Amniotic stem cell (primary cell): ENCODE results near the gene CYP24A1.

Experiments used
- DNase-seq: peaks from one replicate; lab custom pipeline; 2025; lab: John Stamatoyannopoulos, UW

The CYP24A1 gene

DNA sequence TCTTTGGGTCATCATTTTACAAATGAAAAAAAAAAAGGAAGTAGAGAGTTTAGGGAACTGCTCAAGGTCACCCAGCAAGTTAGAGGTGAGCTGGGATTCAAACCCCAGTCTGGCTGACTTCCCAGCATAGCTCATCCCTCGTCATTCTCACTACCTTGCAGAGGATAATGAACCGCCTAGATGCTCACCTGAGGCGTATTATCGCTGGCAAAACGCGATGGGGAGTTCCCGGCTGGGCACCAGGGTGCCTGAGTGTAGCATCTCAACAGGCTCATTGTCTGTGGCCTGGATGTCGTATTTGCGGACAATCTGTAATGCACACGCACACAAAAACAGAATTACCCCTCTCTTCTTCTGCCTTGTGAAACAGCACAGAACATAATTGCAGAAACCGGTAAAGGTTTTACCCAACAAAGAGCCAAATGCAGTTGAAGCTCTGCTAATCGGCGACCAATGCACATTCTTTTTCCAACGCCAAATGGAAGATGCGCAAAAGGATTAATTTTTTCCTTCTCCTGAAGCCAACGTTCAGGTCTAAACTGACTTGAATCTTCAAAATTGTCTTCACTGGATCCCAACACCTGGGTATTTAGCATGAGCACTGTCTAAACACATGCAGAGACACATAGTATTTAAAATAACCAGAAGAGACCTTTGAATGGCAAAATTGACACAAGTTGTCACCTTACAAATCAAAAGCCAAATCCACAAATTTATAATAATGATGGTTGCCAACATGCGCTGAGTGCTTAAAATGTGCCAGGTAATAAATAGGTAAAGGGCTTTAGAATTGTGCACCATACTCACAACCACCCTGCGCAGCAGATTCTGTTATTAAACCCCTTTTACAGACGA is 16.6 kb downstream of the CYP24A1 start:
- no peak for DNase-seq

DNA sequence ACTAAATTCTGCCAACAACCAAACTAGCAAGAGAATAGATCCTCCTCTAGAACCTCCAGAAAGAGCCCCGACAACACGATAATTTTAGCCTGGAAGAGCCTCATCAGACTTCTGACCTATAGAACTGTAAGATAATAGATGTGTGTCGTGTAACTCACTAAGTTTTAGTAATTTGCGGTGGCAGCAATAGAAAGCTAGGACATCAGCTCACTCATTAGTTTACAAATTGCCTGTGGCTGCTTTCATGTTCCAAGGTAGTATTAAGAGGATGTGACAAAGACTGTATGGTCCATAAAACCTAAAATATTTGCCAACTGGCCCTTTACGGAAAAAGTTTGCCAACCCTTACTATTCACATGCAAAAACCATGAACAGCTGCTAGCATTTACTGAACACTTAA is 17.3 kb downstream of the CYP24A1 start:
- no peak for DNase-seq

DNA sequence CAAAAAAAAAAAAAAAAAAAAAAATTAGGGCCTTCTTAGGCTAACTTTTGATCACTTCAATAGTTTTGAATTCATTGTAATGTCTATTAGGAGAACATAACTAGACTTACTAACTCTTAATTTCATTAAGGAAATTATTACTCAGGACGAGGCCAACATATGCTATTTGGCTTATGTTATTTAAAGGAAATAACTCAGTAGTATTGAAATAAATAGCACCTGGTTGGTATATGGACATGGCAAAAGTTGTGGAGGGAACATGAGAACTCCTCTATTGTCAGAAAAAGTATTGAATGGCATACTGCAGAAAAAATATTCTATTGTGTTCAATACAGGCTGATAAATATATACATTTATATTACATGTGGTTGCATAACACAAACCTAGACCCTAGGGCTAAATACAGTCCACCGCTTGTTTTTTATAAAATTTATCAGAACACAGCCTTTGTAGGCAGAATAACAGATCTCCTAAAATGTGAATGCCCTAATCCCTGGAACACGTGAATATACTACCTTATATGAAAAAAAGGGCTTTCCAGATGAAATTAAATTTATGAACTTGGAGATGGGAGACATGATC is 18.0 kb downstream of the CYP24A1 start:
- no peak for DNase-seq

DNA sequence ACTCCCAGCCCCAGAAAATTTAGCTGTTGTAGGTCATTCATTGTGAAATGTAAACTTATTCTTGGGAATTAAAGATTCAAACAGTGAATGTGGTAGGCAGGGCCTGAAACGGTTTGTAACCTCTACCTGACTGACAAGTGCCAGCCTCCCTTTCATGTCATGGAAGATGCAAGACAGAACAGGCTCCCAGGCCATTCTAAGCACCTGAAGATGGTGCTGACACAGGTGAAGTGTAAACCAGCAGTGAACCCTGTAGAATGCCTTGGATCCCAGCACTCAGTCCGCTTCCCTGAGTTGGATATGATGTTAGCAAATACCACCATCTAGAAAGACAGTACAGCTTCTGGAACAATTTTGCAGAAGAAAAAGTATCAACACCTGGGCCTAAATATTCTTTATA is 19.3 kb downstream of the CYP24A1 start:
- DNase-seq, result no peak

DNA sequence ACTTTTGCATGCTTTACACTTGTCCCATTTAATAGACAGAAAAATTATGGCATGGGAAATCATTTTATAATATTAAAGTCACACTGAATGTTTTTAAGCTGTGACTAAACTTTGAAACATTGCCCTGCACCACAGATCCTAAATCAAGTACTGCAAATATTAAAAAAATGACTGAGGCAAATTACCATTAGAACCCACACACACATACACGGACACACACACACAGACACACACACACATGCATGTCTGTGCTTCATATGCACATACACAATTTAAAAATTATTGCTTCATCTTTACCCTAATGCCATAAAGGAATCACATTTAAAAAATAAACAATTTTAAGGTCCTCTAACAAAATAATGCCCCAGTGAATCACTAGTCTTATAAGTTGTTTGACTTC is 19.9 kb downstream of the CYP24A1 start:
- no peak for DNase-seq

DNA sequence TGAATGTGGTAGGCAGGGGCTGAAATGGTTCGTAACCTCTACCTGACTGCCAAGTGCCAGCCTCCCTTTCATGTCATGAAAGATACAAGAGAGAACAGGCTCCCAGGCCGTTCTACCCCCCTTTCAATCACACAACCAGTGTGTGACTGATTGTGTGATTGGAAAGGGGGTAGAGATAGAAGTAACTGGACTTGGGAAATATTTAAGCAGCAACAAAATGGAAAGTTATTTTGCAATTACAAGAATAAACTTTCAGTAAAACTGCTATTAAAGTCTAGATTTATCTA is 20.8 kb downstream of the CYP24A1 start:
- no peak for DNase-seq

DNA sequence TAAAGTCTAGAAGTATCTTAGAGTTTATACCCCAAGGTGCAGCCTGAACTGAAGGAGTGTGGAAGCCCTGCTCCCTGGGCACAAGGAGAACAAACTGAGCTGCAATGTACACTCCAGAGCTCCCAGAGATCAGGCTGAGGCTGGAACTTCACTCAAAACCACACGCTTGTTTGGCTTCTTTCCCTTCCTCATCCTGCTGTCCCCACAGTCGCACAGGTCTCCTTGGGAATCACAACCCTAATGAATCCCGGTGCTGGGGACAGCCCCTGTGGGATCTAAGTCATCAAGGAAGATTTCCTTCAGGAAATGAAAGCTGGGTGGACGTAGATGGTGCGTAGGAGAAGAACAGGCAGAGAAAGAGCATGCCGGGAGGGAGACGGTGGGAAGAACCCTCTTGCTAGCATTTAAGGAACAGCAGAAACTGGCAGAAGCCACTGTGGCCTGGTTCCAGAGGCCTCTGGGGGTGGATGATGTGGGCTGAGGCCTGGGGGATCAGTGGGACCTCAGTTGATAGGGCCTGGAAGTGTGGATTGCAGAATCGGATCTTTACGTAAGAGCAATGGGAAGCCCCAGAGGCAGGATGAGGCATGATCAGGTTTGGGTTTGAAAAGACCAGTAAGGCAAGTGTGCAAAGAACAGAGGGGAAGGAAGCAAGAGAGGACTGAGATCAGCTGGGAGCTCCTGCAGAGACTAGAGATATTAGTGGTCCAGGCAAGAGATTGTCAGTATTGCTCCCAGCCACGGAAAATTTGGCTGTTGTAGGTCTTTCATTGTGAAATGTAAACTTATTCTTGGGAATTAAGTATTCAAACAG is 21.4 kb downstream of the CYP24A1 start:
- DNase-seq, result no peak

DNA sequence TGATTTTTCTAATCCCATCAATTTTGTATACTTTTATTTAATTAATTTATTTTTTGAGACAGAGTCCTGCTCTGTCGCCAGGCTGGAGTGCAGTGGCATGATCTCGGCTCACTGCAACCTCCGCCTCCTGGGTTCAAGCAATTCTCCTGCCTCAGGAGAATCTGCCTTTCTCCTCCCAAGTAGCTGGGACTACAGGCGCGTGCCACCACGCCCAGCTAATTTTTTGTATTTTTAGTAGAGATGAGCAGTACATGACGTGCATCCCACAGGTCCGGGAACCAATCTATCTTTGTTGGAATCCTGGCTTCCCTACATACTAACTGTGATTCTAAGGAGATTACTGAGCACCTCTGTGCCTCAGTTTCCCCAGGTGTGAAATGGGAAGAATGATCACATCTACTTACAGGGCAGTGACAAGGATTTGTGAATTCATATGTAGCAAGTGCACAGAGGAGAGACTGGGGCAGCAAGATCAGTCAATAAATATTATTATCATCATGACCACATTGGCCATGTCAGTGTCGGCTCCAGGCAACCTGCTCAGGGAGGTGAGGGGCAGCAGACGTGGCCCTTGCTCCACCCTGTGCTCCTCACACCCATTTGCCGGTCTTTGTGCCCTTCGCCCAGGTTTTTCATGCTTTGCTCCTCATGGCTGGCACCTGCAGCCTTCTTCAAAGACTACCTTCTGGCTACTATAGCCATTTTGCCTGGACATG is 22.1 kb downstream of the CYP24A1 start:
- no peak for DNase-seq

DNA sequence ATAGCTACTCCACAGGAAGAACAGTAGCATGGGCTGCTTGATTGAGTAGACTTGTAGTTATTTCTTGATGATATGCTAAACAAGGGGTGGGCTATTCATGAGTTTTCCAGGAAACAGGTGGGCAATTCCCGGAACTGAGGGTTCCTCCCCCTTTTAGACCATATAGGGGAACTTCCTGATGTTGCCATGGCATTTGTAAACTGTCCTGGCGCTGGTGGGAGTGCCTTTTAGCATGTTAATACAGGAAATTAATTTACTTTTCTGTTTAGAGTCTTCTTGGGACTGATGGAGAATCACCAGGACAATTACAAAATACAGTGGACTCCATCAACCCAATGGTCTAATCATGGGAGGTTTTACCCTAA is 22.7 kb downstream of the CYP24A1 start:
- DNase-seq, result no peak

DNA sequence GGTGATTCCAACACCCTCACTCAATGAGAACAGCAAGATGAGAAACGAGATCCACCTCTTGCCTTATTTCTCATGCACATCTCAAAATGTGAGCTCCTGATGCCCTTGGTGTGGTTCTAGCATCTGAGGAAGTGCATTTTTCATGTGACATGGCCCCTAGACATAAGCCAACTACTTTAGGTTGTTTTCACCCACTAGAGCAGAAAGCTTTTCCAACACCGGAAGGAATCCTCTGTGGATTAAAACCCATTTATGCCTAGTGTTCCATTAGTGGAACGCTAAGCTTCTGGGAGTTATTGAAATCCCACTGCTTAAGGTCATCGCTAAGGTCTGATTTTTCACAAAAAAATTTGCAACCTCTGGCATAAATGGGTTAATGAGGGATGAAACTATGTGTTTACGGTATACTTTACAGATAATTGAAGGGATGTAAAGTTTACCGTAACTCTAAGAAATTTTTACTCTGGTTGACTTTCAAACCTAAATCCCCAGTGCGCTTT is 24.0 kb downstream of the CYP24A1 start:
- no peak for DNase-seq

DNA sequence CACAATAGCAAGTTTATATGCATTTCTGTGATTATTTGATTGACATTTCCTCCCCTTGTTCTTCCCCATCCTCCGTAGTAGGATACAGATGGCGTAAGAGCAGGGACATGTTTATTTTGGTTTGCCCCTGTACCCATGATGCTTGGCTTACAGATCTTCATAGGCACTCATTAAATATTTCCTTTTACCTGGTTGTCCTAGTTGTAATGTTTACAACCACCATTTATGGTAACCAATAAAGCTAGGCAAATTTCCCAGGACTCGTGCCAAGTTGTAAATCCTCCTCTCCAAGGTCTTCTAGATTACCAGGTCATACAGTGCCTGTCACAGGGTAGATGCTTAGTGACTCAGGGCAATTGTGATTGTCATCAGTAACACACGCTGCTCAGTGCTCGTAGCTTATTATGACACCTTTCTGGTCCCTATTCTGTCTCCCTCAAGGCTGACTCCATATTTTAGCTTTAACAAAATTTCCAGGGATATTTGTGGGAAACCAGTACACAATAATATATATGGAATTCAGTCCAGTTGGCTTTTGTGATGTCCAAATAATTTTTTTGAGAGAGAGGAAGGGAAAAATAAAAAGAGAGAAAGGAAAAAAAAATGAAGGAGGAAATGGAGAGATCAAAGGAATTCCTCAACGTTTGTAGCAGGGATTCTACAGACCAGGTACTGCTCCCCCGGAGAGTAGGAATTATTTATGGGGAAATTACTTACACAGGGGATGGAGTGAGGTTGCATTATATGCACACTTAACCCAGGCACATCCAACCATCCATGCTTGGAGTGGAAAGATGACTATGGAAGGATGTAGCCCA is 24.6 kb downstream of the CYP24A1 start:
- DNase-seq, result no peak

DNA sequence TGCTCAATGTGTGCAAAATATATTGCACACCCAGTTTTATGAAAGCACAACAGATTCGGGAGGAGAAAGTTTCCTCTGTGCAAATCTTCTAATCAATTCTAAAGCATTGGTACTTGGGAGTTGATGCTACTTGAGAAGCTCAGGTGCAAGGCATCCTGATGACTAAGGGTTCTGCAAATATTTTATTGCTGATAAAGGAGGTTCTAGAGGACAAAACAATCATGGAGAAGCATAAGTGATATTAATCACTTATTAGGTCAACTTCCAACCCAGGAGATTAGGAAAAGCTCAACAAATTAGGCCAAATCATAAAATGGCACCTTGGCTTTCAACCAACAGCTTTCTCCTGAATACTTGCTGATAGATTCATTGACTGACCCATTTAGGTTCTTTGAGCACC is 27.1 kb downstream of the CYP24A1 start:
- no peak for DNase-seq

DNA sequence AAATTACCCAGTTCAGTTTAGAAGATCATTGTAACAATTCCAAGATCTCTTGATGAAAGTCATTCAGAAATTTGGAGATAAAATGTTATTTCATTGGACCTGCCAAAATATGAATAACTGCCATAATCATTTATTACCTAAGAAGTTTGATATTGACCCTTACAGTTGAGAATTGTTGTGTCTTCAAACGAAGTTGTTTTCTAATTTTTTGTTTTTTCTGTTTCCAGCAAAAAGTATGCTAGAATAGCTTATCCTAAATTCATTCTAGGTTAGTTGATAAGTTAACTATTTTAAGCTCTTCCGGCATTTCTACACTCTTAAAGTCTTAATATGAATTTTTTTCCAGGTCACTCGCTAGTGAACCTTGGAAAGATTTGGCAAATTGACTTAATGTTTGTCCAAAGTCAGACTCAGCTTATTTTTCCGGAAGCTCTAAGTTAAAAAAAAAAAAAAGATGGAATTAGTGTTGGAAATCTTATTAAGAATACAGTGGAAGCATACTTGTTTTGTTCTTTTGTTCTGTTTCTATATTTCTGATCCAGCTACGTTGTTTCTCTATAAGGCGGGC is 28.9 kb downstream of the CYP24A1 start:
- DNase-seq, result no peak

DNA sequence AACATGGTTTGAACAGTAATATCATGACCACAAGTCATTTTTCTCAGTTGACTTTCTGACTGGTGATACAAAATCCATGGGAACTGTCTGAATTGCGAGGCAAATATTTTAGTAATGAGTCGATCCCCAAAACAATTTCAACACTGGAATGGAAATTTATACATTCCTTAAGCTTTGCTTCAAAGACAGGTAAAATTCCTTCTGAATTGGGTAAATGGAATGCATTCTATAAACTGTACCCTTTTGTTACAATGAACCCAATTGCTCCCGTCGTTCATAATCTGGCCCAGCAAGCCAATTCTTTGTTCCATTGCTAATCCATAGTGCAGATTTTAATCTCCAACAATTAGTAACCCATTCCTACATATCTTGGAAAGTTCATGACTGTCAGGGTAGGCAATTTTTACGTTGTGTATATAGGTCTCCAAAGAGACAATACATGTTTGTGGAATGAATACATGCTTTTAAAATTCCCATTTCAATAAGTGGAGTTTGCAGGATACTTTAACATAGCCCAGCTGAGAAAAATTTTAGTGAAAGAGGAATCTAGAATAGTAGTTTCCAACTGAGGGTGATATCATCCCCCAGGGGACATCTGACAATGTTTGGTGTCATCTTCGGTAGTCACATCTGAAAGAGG is 32.7 kb downstream of the CYP24A1 start:
- DNase-seq, result no peak

DNA sequence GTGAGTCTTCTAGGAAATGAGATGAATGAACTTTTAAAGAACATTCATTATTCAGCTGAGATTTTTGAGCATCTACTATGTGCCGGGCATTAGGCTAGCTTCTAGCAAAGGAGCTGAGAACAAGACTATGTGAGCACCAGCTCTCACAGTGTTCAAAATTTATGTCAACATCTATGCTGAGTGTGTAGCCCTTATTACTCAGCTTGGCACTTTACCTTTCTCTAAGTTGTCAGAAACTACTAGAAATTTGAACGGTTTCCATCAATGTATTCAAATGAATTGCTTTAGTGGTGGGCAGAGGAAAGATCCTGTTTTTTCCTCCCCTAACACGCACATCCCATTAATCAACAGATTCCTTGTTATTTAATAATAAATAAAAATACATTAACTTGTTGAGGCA is 33.3 kb downstream of the CYP24A1 start:
- no peak for DNase-seq

DNA sequence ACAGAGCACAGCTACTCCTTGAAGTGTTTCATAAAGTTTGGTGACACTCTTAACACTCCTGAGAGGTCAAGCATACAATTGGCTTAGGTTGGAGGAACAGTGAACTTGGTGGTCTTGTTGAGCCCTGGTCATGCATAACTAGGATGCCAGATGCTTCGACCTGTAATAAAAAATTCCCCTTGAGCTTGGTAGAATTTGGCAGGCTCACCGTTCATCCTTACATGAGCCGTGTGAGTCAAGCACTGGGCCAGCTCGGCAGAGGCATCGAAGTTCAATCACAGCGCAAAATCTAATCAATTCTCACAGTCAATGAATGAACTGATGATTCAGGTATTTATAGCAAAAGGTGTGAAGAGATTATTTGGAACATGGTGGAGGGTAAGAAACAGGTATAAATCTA is 33.7 kb downstream of the CYP24A1 start:
- DNase-seq, result no peak

DNA sequence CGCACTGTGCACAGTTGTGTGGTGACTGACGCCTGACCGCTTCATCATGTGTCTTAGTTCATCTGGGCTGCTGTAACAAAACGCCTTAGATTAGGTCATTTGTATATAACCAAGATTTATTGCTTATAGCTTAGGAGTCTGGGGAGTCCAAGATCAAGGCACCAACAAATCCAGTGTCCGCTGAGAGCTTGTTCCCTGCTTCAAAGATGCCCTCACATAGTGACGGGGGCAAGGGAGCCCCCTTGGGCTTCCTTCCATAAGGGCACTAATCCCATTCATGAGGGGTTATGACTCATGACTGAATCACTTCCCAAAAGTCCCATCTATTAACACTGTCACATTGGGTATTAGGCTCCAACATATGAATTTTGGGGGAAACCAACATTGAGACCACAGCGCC is 34.6 kb downstream of the CYP24A1 start:
- DNase-seq, result no peak

DNA sequence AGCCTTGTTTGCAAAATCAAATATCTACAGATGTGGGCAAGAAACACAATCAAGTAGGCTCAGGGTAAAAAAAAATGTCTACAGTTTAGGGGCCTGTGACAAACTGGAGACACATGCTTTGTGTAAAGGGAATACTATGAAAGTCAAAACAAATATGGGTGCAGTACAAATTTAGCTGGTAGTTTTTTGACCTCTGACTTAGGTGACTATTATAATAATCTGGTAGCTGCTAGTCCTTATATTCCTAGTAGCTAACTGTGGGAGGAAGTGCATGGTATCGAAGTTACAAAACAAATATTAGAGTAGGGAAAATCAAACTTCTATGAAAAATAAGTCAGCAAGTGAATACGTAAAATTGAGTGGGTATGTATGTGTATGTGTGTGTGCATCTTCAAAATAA is 35.4 kb downstream of the CYP24A1 start:
- no peak for DNase-seq

DNA sequence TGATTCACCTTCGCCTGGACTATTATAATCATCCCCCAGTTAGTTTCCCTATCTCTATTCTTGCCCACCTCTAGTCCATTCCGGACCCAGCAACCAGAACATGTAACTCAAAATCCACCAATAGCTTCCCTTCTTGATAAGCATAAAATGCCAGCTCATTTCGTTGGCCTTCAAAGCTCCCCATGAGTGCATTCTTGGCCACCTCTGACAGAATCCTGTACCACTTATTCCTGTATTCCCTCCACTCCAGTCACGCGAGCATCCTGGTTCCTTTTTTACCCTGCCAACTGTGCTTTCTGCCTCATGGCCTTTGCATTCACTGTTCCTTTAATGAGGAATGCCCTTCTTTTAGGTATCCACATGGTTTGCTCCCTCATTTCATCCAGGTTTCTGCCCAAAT is 36.7 kb downstream of the CYP24A1 start:
- DNase-seq, result no peak

DNA sequence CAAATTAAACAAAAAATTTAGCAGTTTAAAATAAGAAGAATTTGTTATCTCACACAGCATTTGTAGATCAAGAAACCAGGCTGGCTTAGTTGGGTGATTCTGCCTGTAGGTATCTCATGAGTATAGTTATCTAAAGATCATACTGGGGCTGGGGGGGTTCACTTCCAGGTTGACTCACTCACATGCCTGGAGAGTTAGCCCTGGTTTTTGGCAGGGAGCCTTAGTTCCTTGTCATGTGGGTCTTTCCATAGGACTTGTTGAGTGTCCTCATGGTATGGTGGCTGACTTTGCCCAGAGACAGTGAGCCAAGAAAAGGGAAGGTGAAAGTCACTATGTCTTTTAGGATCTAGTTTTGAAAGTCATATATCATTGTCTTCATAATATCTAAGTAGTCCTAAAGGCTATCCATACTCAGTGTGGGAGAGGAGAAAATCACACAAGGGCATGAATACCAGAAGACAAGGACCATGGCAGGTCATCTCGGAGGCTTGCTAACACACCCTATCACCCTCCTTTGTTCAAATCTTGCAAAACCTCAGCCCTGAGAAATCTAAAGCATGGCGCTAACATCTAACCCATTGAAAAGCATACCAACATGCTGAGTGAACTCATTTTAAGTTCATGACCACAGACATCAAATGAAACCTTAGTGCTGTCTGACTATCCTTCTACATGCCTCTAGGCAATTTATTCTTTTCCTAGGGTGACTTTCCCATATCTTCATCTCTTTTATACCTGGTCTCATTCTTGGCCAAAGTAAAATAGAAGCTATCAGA is 39.2 kb downstream of the CYP24A1 start:
- no peak for DNase-seq
